ENCODE measurements around the gene FAM193B. TPM values are rescaled to one million over a fixed set of nuclear protein-coding genes. Genes with fewer than 3 reads are reported as not detected.

FAM193B gene
- 12.2 and 14.1 TPM in 2 replicates for total RNA-seq

GRCh38 chr5:177554474-177555111 is at the start of gene FAM193B:
Gene FAM193B, minus strand, starts transcription at chr5:177554563. Its CDS starts 105 bp downstream, at chr5:177554458.

GRCh38 chr5:177599731-177600507 is 45.6 kb upstream of the FAM193B start, which contains the start of gene B4GALT7:
Gene B4GALT7, plus strand, starts transcription at chr5:177600132. Its CDS starts 79 bp downstream, at chr5:177600211.

GRCh38 chr5:177592010-177592834 is 37.9 kb upstream of the FAM193B start, which contains the start of gene TMED9:
Gene TMED9, plus strand, starts transcription at chr5:177592203. Its CDS starts 12 bp downstream, at chr5:177592215.

DNA sequence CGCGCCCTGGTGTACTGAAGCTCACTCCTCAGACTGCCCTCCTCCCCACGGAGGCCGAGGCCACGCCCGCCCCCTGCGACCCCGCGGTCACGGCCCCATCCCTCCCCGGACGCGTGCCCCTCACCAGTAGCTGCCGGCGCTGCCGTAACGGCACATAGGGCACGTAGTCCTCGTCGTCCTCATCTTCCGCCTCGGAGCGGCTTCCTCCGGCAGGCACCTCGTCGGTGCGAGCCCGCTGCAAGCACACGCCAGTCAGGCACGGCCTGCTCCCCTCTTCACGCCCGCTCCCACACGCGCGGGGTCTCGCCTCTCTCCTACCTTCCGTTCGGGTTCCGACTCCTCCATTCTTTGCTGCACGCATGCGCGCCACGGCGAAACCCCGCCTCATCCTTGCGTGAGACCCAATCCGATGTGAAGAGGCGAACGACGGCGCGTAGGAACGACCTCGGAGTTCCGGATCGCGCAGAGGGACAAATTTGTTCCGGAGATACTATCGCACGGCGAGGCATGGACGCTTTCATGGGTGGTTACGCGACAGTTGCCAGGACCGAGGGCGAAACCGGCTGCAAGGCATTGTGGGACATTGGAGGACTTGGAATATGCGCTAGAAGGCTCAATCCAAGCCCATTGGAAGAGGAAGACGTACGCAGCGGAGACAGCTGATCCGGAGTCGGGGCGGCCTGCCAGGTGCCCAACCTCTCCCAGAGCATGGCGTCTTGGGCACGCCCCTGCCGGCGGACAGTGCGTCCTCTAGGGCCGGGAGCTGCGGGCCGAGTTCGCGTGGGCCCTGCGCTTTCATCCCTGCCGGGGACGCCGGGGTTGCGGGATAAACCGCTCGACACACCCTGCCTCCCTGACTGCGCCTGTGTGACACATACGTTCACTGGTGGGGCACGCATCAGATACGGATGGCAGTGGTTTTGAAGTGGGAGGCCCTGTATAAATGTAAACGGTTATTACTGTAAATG is 37.5 kb downstream of the FAM193B start, which contains the start of gene DDX41:
TSS of gene DDX41 (minus strand) at position 361 of the 968 bp plus-strand sequence. CDS start at position 345, 16 bp downstream.

GRCh38 chr5:177509381-177509951 is 44.9 kb downstream of the FAM193B start, which contains the start of gene DOK3:
Gene DOK3, minus strand, starts transcription at chr5:177509826. Its CDS starts 286 bp downstream, at chr5:177509540.

DNA sequence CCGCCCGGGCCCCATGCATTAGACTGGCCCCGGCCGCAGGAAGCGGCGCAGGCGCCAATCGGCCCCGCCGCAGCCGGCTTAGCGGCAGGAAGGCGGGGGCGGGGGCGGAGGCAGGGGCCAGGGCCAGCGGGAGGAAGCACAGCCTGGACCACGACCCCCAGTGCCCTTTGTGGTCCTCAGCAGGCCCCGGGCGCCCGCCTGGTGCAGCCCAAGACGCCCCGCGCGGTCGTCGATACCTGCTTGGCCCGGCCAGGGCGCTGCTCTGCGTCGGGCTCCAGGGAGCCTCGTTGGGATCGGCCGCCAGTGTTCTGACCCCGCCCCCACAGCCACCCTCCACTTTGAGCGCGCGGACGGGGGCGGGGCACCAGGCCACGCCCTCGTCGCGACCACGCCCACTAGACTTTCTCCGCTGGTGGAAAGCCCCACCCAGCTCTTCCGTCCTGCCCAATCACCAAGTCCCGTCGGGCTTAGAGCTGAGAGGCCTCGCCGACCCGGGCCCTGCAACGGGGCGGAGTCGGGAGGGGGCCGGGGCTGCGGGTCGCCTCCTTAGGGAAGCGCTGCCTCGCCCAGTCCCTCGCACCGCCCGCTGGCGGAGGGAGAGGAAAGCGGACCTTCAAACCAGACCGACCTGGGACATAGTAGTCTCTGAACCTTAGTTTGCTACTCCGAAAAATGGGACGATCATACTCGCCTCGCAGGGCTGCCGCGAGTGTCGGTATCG is 56.9 kb downstream of the FAM193B start, which contains the start of gene PDLIM7:
TSS of gene PDLIM7 (minus strand) at position 313 of the 721 bp plus-strand sequence. CDS start 1,092 bp downstream, outside the sequence.

DNA sequence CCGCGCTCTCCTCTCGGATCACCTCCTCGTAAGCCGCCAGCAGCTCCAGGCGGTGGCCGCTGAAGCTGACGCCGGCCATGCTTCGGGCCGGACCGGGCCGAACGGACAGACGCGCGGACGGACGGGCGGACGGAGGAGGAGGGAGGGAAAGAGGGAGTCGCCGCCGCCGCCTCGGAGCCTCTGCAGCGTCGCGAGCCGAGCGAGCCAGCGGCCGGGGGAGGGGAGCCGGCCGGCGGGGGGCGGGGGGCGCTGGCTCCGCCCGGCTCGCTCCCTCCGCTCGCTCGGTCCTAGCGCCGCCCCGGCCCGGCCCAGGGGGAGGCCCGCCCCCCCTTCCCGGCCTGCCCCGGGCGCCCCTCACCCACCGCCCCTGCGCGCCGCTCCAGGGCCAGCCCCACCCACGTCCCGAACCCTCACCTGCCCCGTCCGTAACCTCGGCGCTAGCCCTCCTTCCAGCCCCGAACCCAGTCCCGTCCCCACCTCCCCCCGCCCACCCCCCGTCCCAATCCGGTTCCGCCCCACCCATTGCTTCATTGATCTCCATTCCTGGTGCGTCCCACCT is 80.8 kb downstream of the FAM193B start, which contains the start of gene DBN1:
TSS of gene DBN1 (minus strand) at position 192 of the 559 bp plus-strand sequence. CDS start at position 79, 113 bp downstream.

Other genes starting within 250 kb of the FAM193B start
- 0.65 and 1.3 TPM in 2 replicates for gene MXD3, start 242.7 kb downstream of the FAM193B start, total RNA-seq
- 488 and 547 TPM in 2 replicates for gene LMAN2, start 202.9 kb downstream of the FAM193B start, total RNA-seq
- gene RGS14, start 196.6 kb downstream of the FAM193B start, total RNA-seq, result 4.0 and 5.0 TPM in 2 replicates
- gene SLC34A1, start 170.1 kb downstream of the FAM193B start, total RNA-seq, result not detected in 2 replicates
- not detected in 2 replicates for gene PFN3, start 153.9 kb downstream of the FAM193B start, total RNA-seq
- gene F12, start 145.0 kb downstream of the FAM193B start, total RNA-seq, result 0.18 and 0.28 TPM in 2 replicates
- 17.5 and 23.2 TPM in 2 replicates for gene GRK6, start 127.9 kb downstream of the FAM193B start, total RNA-seq
- gene PRR7, start 107.7 kb downstream of the FAM193B start, total RNA-seq, result 2.7 and 3.0 TPM in 2 replicates
- gene DBN1, start 80.9 kb downstream of the FAM193B start, total RNA-seq, result 130 and 139 TPM in 2 replicates
- 72.1 and 84.4 TPM in 2 replicates for gene PDLIM7, start 57.0 kb downstream of the FAM193B start, total RNA-seq
- 1.7 and 2.3 TPM in 2 replicates for gene DOK3, start 44.7 kb downstream of the FAM193B start, total RNA-seq
- 88.7 and 149 TPM in 2 replicates for gene DDX41, start 37.6 kb downstream of the FAM193B start, total RNA-seq
- gene TMED9, start 37.6 kb upstream of the FAM193B start, total RNA-seq, result 192 and 233 TPM in 2 replicates
- gene B4GALT7, start 45.6 kb upstream of the FAM193B start, total RNA-seq, result 36.3 and 43.5 TPM in 2 replicates
- gene FAM153A, start 228.3 kb upstream of the FAM193B start, total RNA-seq, result not detected in 2 replicates

Data from smooth muscle cell of bladder (primary cell).